Cardiac muscle cell (in vitro differentiated cells and primary cell): Measurements from ENCODE around the gene CREB5. TPM values are rescaled to one million over a fixed set of nuclear protein-coding genes. Genes with fewer than 3 reads are reported as not detected.

Source experiments
- DNase-seq, 2 donors: peaks; one replicate each; pipeline versions ENCODE4 v3.0.0 to v3.0.0-alpha.2; 2010 to 2017; ENCODE audit warnings: low read depth in 1 of 2, low spot score in 1 of 2
- H3K27ac ChIP-seq: fragments of 200-600 bp; sonication (generic); 2 replicates; pipeline ENCODE4 v1.5.1; 2016
- H3K27me3 ChIP-seq: fragments of 200-600 bp; sonication (generic); 2 replicates; pipeline ENCODE4 v1.6.0; 2016; ENCODE audit warnings: control low read depth
- H3K36me3 ChIP-seq: fragments of 200-600 bp; sonication (generic); 2 replicates; pipeline ENCODE4 v1.5.1; 2016; ENCODE audit warnings: control low read depth
- H3K4me1 ChIP-seq: fragments of 200-600 bp; sonication (generic); 2 replicates; pipeline ENCODE4 v1.8.1; 2017; ENCODE audit warnings: low read depth, mild to moderate bottlenecking, mixed run types
- H3K4me3 ChIP-seq: fragments of 200-600 bp; sonication (generic); 2 replicates; pipeline ENCODE4 v1.5.1; 2016; ENCODE audit warnings: mild to moderate bottlenecking
- H3K9me3 ChIP-seq: fragments of 200-600 bp; sonication (generic); 2 replicates; pipeline ENCODE4 v1.5.1; 2017; ENCODE audit warnings: low read depth, mild to moderate bottlenecking, control low read depth
- CTCF ChIP-seq: IDR thresholded peaks from 2 replicates; pipeline ENCODE4 v1.5.1; 2012; ENCODE audit warnings: low read depth, mild to moderate bottlenecking, low read length
- polyA plus RNA-seq: library from polyadenylated mRNA; unstranded; fragments of >200 nt; fragmentation: Nextera tagmentation; extraction: Ambion mirVana; gene quantifications from 2 replicates; pipeline ENCODE4 v1.2.1, GENCODE V29; 2016
- total RNA-seq: library from RNA; depleted of rRNA; stranded (reverse); fragments of >200 nt; gene quantifications from 2 replicates; pipeline ENCODE4 v1.2.3, GENCODE V29; 2016

CREB5 gene
- total and polyA plus RNA-seq, 2 experiments from 2014 or later = 4.6 TPM

- Histone ChIP-seq H3K27me3 (no peaks in the 10 kb centered on the region), H3K9me3 (no peaks in the 10 kb centered on the region), H3K36me3 (no peaks in the 10 kb centered on the region), H3K4me1 (peaks cover 5% of the 10 kb centered on the region), H3K4me3 (no peak overlapping the region), H3K27ac (no peak overlapping the region)
- no peak for DNase-seq
- TF ChIP-seq CTCF = no peak
Measured at GRCh38 chr7:28726555-28726954, 314.2 kb downstream of the CREB5 start.

GRCh38 chr7:28729281-28729680 is 317.0 kb downstream of the CREB5 start:
- DNase-seq = no peak
- TF ChIP-seq CTCF = no peak
- peaks cover 3% of the 10 kb centered on the region for H3K4me1 ChIP-seq
- no peaks in the 10 kb centered on the region for H3K27me3 ChIP-seq
- H3K36me3 ChIP-seq = no peaks in the 10 kb centered on the region
- no peaks in the 10 kb centered on the region for H3K9me3 ChIP-seq
- H3K27ac ChIP-seq = no peak overlapping the region
- no peak overlapping the region for H3K4me3 ChIP-seq

- Histone ChIP-seq H3K9me3 (no peaks in the 10 kb centered on the region), H3K27ac (no peak overlapping the region), H3K36me3 (no peaks in the 10 kb centered on the region), H3K4me1 (peaks cover 3% of the 10 kb centered on the region), H3K27me3 (no peaks in the 10 kb centered on the region), H3K4me3 (no peak overlapping the region)
- DNase-seq = peak in 1 of 2 donors; percentile 8
- no peak for TF ChIP-seq CTCF
Measured at GRCh38 chr7:28729727-28730126, 317.4 kb downstream of the CREB5 start.

GRCh38 chr7:28731092-28731658 is 318.9 kb downstream of the CREB5 start:
- TF ChIP-seq CTCF = no peak
- Histone ChIP-seq H3K27ac (no peak overlapping the region), H3K9me3 (no peaks in the 10 kb centered on the region), H3K4me1 (no peaks in the 10 kb centered on the region), H3K36me3 (no peaks in the 10 kb centered on the region), H3K27me3 (no peaks in the 10 kb centered on the region), H3K4me3 (no peak overlapping the region)
- no peak for DNase-seq

- Histone ChIP-seq H3K36me3 (no peaks in the 10 kb centered on the region), H3K4me1 (no peaks in the 10 kb centered on the region), H3K4me3 (no peak overlapping the region), H3K27me3 (no peaks in the 10 kb centered on the region), H3K27ac (no peak overlapping the region), H3K9me3 (no peaks in the 10 kb centered on the region)
- DNase-seq = peak in 1 of 2 donors; percentile 66
- no peak for TF ChIP-seq CTCF
Measured at GRCh38 chr7:28732071-28732869, 320.0 kb downstream of the CREB5 start.
